Spleen (tissue), 11 donors: ENCODE measurements around the gene FAM114A1. TPM values are rescaled to one million over a fixed set of nuclear protein-coding genes. Genes with fewer than 3 reads are reported as not detected.

Source experiments
- DNase-seq: peaks from one replicate; pipeline ENCODE4 v3.0.0-alpha.2; 2020
- H3K27ac ChIP-seq, 8 donors: fragments of 200-600 bp; sonication (generic) in 7 of 8; 1 replicate in 4 of 8; 2 replicates in 4 of 8; pipeline versions ENCODE4 v1.5.0 to v1.8.0; 2016 to 2021; ENCODE audit warnings: inconsistent platforms in 4 of 8, mild to moderate bottlenecking in 4 of 8, moderate library complexity in 1 of 8
- H3K27me3 ChIP-seq, 7 donors: fragments of 200-600 bp; sonication (generic) in 6 of 7; replicated peaks in 1 of 7; 1 replicate in 4 of 7; 2 replicates in 3 of 7; pipeline versions ENCODE4 v1.5.0 to v1.8.0; 2016 to 2021; ENCODE audit warnings: inconsistent platforms in 3 of 7, mild to moderate bottlenecking in 1 of 7
- H3K36me3 ChIP-seq, 6 donors: fragments of 200-600 bp; sonication (generic) in 5 of 6; 1 replicate in 4 of 6; 2 replicates in 2 of 6; pipeline versions ENCODE4 v1.5.0 to v1.8.0; 2016 to 2021; ENCODE audit warnings: inconsistent platforms in 2 of 6
- H3K4me1 ChIP-seq, 6 donors: fragments of 200-600 bp; sonication (generic) in 5 of 6; 1 replicate in 3 of 6; 2 replicates in 3 of 6; pipeline versions ENCODE4 v1.5.0 to v1.8.0; 2016 to 2021; ENCODE audit warnings: inconsistent platforms in 3 of 6
- H3K4me3 ChIP-seq, 8 donors: fragments of 200-600 bp; sonication (generic) in 7 of 8; 1 replicate in 4 of 8; 2 replicates in 4 of 8; pipeline versions ENCODE4 v1.5.0 to v1.8.0; 2016 to 2021; ENCODE audit warnings: inconsistent platforms in 4 of 8, mild to moderate bottlenecking in 4 of 8, moderate library complexity in 2 of 8
- H3K9me3 ChIP-seq, 8 donors: fragments of 200-600 bp; sonication (generic) in 7 of 8; 1 replicate in 4 of 8; 2 replicates in 4 of 8; pipeline versions ENCODE4 v1.5.0 to v1.8.0; 2016 to 2021; ENCODE audit warnings: inconsistent platforms in 4 of 8
- CTCF ChIP-seq, 11 experiments: fragments of 200-600 bp in 7 of 11; fragments of 450-650 bp in 4 of 11; sonication (generic) in 4 of 11; IDR thresholded peaks in 8 of 11; conservative IDR thresholded peaks in 3 of 11; 1 replicate in 7 of 11; 2 replicates in 4 of 11; pipeline versions ENCODE4 v1.4.0 to v1.8.0; 2016 to 2021; ENCODE audit warnings: antibody characterized with exemption in 11 of 11, inconsistent platforms in 4 of 11, mild to moderate bottlenecking in 1 of 11
- POLR2A ChIP-seq, 3 donors: fragments of 450-650 bp; IDR thresholded peaks; one replicate each; pipeline ENCODE4 v1.5.1; 2017; ENCODE audit warnings: antibody characterized with exemption in 3 of 3, mild to moderate bottlenecking in 1 of 3
- POLR2AphosphoS5 ChIP-seq, 3 donors: sonication (generic); formaldehyde crosslinking; IDR thresholded peaks; one replicate each; pipeline ENCODE4 v1.5.1; 2017; ENCODE audit warnings: antibody characterized with exemption in 3 of 3
- WGBS, 5 donors: extraction: QIAGEN DNeasy Blood & Tissue Kit in 3 of 5; methylation state at CpG; one replicate each; pipeline versions ENCODE4 v1.1.5 to v1.1.7; 2013 to 2018; 5-methylcytosine and 5-hydroxymethylcytosine counted together
- intact Hi-C: fragments of 100-400 bp; cut with DNase I; formaldehyde crosslinking; loops from one replicate; pipeline ENCODE4 v1.15.0; 2023; ENCODE audit warnings: low total_unique reads
- polyA plus RNA-seq, 3 donors: library from polyadenylated mRNA; stranded (reverse); fragments of 200-250 nt; gene quantifications; one replicate each; pipeline ENCODE4 v1.2.1, GENCODE V29; 2013
- total RNA-seq, 7 donors: library from RNA; depleted of rRNA in 3 of 7; stranded (reverse); fragments of >200 nt in 3 of 7; fragmentation: NEBNext Ultra II Directional in 4 of 7; extraction: Animal tissue kit (Norgen Biotek cat#: 25700) in 4 of 7; gene quantifications; one replicate each; pipeline versions ENCODE4 v1.1.0 to v1.2.1, GENCODE V29; 2016 to 2021
- donor health status: healthy with polysubstance abuse.
- donor health status: DM: no; HTN: no; CAD: no; lungs with moderate emphysema.
- donor health status: DM: no; HTN: no; CAD: no.
- donor health status: Bipolar disorder and iron deficiency.
- donor health status: healthy.
- donor health status: DM: no; HTN: no; CAD: no.
- donor health status: DM: yes; HTN: yes; CAD: no.

FAM114A1 gene
- total and polyA plus RNA-seq, 10 donors = 3.9 to 50.2 (median 24.1) TPM

- Histone ChIP-seq H3K27ac (no peak overlapping the region), H3K27me3 (no peaks in the 10 kb centered on the region), H3K9me3 (no peaks in the 10 kb centered on the region), H3K4me1 (peaks cover 0 to 18% (median 3%) of the 10 kb centered on the region in 6 donors), H3K4me3 (no peak overlapping the region), H3K36me3 (peaks cover 0 to 73% (median 3%) of the 10 kb centered on the region in 6 donors)
- no peak for DNase-seq
- 90 to 94% (median 93%) methylated on average over 2 of the region's 2 CpGs for WGBS, 5 donors
- TF ChIP-seq CTCF (IDR thresholded peaks at IDR 0.05 in 8 of 11, conservative IDR thresholded peaks at IDR 0.05 in 3 of 11) (no peak), POLR2AphosphoS5 (IDR thresholded peaks at IDR 0.05) (no peak), POLR2A (IDR thresholded peaks at IDR 0.05) (no peak)
- intact Hi-C loops = no loop called here
Measured at GRCh38 chr4:38920186-38920585, 52.6 kb downstream of the FAM114A1 start.

GRCh38 chr4:38920677-38921076 lies 53.1 kb downstream of the FAM114A1 start:
- 37 to 44% (median 41%) methylated on average over 6 of the region's 6 CpGs for WGBS, 5 donors
- Histone ChIP-seq H3K4me3 (no peak overlapping the region), H3K27ac (no peak overlapping the region), H3K36me3 (peaks cover 0 to 68% (median 2%) of the 10 kb centered on the region in 6 donors), H3K27me3 (no peaks in the 10 kb centered on the region), H3K4me1 (peaks cover 0 to 18% (median 3%) of the 10 kb centered on the region in 6 donors), H3K9me3 (no peaks in the 10 kb centered on the region)
- no peak for DNase-seq
- intact Hi-C loops = no loop called here
- no peak for TF ChIP-seq POLR2A (IDR thresholded peaks at IDR 0.05)
- TF ChIP-seq CTCF (IDR thresholded peaks at IDR 0.05 in 8 of 11, conservative IDR thresholded peaks at IDR 0.05 in 3 of 11) = no peak

GRCh38 chr4:38921151-38921550 lies 53.5 kb downstream of the FAM114A1 start:
- Histone ChIP-seq H3K9me3 (no peaks in the 10 kb centered on the region), H3K36me3 (peaks cover 0 to 67% (median 2%) of the 10 kb centered on the region in 6 donors), H3K27me3 (no peaks in the 10 kb centered on the region), H3K4me3 (no peak overlapping the region), H3K4me1 (peaks cover 0 to 18% (median 3%) of the 10 kb centered on the region in 6 donors), H3K27ac (no peak overlapping the region)
- TF ChIP-seq POLR2AphosphoS5 (IDR thresholded peaks at IDR 0.05) = no peak
- no peak for TF ChIP-seq POLR2A (IDR thresholded peaks at IDR 0.05)
- TF ChIP-seq CTCF (IDR thresholded peaks at IDR 0.05 in 8 of 11, conservative IDR thresholded peaks at IDR 0.05 in 3 of 11) = no peak
- DNase-seq = no peak
- intact Hi-C loops = no loop called here
- whole genome bisulfite sequencing, 5 donors = 69 to 88% (median 81%) methylated on average over 3 of the region's 3 CpGs

- intact Hi-C loops = no loop called here
- Histone ChIP-seq H3K4me3 (no peak overlapping the region), H3K27me3 (no peaks in the 10 kb centered on the region), H3K9me3 (no peaks in the 10 kb centered on the region), H3K27ac (no peak overlapping the region), H3K4me1 (peaks cover 0 to 18% (median 3%) of the 10 kb centered on the region in 6 donors), H3K36me3 (peaks cover 0 to 64% (median 8%) of the 10 kb centered on the region in 6 donors)
- no peak for TF ChIP-seq POLR2A (IDR thresholded peaks at IDR 0.05)
- no peak for TF ChIP-seq POLR2AphosphoS5 (IDR thresholded peaks at IDR 0.05)
- no peak for TF ChIP-seq CTCF (IDR thresholded peaks at IDR 0.05 in 8 of 11, conservative IDR thresholded peaks at IDR 0.05 in 3 of 11)
- DNase-seq = no peak
- 42 to 81% (median 69%) methylated on average over 2 of the region's 2 CpGs for WGBS, 5 donors
Measured at GRCh38 chr4:38923746-38924145, 56.1 kb downstream of the FAM114A1 start.
